GM10266 (cell line): ENCODE results near the gene INSYN1.

Experiments used
- DNase-seq: peaks from one replicate; pipeline ENCODE4 v3.0.0; 2012; ENCODE audit errors: extremely low spot score
- CTCF ChIP-seq: IDR thresholded peaks from 2 replicates; pipeline ENCODE4 v1.5.1; 2012; ENCODE audit warnings: mild to moderate bottlenecking, low read depth; ENCODE audit not compliant: control insufficient read depth, insufficient read depth; ENCODE audit errors: missing control alignments

Gene INSYN1

GRCh38 chr15:73747847-73748590 lies 5.1 kb downstream of the INSYN1 start:
- DNase-seq = no peak
- TF ChIP-seq CTCF = no peak

GRCh38 chr15:73746883-73747282 lies 6.3 kb downstream of the INSYN1 start:
- no peak for TF ChIP-seq CTCF
- no peak for DNase-seq

GRCh38 chr15:73746261-73746660 lies 6.9 kb downstream of the INSYN1 start:
- DNase-seq = no peak
- no peak for TF ChIP-seq CTCF

DNA sequence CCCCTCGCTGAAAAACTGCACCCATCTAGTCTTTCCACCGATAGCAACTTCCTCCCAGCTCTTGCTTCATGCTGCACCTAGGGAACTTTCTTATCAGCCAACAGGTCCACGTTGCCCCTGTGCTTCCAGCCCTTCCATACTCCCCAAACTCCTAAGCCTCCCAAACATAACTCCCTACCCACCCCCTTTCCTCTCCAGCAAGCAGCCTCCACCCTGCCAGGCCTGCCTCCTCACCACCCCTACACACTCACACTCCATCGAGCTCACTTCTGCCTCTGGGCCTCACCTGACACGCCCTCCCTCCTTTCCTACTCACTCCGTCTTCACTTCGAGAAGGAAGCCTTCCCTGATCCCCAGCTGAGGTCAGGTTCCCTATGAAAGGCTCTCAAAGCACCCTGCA lies 8.1 kb downstream of the INSYN1 start:
- no peak for TF ChIP-seq CTCF
- DNase-seq = no peak

DNA sequence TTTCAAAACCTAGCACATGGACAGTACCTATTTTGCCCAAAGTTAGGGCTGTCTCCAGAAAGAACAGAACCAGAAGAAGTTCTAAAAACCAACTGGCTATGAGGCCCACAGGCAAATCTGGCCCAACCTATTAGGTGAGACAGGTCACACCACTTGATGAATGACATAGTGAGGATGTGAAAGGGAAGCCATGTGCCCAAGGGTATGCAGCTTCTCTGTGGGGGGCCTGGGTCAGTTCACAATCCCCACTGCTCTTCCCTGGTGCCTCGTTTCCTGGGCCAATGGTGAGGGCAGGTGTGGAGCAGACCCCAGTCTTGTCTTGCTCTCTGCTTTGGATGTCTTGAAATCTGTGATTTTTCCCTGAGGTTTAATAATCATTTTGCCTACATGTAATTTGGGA lies 8.9 kb downstream of the INSYN1 start:
- no peak for TF ChIP-seq CTCF
- DNase-seq = no peak

GRCh38 chr15:73741321-73741836 lies 11.8 kb downstream of the INSYN1 start:
- no peak for TF ChIP-seq CTCF
- DNase-seq = no peak

- no peak for DNase-seq
- TF ChIP-seq CTCF = no peak
Measured at GRCh38 chr15:73740152-73741048, 12.8 kb downstream of the INSYN1 start.
